Measurements from ENCODE around the gene PRKG1.

Gene PRKG1

DNA sequence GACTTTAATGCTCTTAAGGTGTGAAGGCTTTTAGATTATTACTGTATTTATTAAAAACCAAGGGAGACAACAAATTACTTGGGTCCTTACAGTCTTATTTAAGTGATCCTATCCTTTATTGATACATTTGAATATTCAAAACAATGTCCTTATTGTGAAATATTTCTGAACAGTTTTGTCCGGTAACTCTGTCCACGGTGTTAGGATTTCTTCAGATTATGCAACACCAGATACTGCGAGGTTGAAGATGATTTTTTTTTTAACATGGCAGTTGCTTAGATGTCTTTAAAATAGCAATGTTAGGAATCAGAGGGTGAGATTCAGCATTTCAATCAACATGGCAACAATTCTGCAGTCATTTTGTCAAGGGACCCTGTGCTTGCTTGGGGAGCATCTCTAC is 448.6 kb downstream of the PRKG1 start:
- no peak for DNase-seq (ENCODE audit: low spot score)
- ChIA-PET POLR2A (ENCODE audit: low non-redundant PET) (no interaction called here), CTCF (no interaction called here)
- H3K27ac ChIP-seq, result no peak overlapping the region
- TF ChIP-seq, protein P1, sequence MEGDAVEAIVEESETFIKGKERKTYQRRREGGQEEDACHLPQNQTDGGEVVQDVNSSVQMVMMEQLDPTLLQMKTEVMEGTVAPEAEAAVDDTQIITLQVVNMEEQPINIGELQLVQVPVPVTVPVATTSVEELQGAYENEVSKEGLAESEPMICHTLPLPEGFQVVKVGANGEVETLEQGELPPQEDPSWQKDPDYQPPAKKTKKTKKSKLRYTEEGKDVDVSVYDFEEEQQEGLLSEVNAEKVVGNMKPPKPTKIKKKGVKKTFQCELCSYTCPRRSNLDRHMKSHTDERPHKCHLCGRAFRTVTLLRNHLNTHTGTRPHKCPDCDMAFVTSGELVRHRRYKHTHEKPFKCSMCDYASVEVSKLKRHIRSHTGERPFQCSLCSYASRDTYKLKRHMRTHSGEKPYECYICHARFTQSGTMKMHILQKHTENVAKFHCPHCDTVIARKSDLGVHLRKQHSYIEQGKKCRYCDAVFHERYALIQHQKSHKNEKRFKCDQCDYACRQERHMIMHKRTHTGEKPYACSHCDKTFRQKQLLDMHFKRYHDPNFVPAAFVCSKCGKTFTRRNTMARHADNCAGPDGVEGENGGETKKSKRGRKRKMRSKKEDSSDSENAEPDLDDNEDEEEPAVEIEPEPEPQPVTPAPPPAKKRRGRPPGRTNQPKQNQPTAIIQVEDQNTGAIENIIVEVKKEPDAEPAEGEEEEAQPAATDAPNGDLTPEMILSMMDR (conservative IDR thresholded peaks at IDR 0.05; ENCODE audit: low read depth), result no peak

DNA sequence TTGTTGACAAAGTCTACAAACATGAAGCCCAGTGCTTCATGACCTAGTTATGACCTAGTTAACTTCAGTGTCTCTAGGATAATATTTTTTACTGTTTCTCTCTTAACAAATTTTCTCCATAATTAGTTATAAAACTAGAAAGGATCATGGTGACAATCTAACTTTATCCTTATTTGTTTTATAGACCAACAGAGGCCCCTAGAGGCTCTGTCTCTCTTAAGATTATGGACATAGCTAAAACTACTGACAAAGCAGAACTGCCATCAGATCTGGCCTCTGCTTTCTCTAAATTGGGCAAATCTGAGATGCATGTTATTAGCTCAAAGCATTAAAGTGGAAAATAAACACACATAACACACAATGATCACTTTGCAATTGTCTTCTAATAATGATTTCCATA is 449.2 kb downstream of the PRKG1 start:
- no peak for DNase-seq (ENCODE audit: low spot score)
- POLR2A ChIA-PET (ENCODE audit: low non-redundant PET), result no interaction called here
- no peak overlapping the region for H3K27ac ChIP-seq
- TF ChIP-seq, protein P1 (conservative IDR thresholded peaks at IDR 0.05; ENCODE audit: low read depth), result no peak
- CTCF ChIA-PET, result interaction anchor here (0.7 kb wide), 1 partner anchor 105 kb away, joined by 3 read pairs; no protein-coding TSS in a partner anchor

- no peak overlapping the region for H3K27ac ChIP-seq
- ChIA-PET POLR2A (ENCODE audit: low non-redundant PET) (no interaction called here), CTCF (interaction anchor here (0.7 kb wide), 1 partner anchor 105 kb away, joined by 3 read pairs; no protein-coding TSS in a partner anchor)
- TF ChIP-seq, protein P1 (conservative IDR thresholded peaks at IDR 0.05; ENCODE audit: low read depth), result no peak
- no peak for DNase-seq (ENCODE audit: low spot score)
Observed at GRCh38 chr10:51524041-51524440, 449.8 kb downstream of the PRKG1 start.

GRCh38 chr10:51527522-51528219 is 453.4 kb downstream of the PRKG1 start:
- TF ChIP-seq, protein P1 (conservative IDR thresholded peaks at IDR 0.05; ENCODE audit: low read depth), result no peak
- H3K27ac ChIP-seq, result no peak overlapping the region
- CTCF ChIA-PET, result interaction anchor here (0.7 kb wide), 1 partner anchor 145 kb away, joined by 4 read pairs; no protein-coding TSS in a partner anchor
- DNase-seq (ENCODE audit: low spot score), result no peak
- POLR2A ChIA-PET (ENCODE audit: low non-redundant PET), result no interaction called here

DNA sequence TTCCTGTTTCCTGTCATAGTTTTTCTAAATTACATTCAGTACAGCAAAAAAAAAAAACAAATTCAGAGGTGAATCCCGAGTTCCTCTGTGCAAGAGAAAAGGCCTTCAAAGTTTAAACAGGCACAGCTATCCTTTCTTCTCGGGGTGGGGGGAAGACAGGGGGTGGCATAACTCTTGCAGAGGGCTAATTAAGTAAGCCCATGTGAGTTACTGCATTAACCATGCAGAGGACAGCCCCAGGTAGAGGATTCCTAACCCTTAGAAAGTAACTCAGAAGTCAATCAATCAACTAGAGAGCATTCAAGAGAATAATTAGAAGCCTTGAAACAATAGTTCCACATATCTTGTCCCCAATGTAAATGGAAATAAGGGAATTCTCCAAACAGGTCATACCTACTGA is 454.2 kb downstream of the PRKG1 start:
- POLR2A ChIA-PET (ENCODE audit: low non-redundant PET), result no interaction called here
- DNase-seq (ENCODE audit: low spot score), result no peak
- no peak overlapping the region for H3K27ac ChIP-seq
- CTCF ChIA-PET, result interaction anchor here (0.7 kb wide), 1 partner anchor 146 kb away, joined by 4 read pairs; no protein-coding TSS in a partner anchor
- TF ChIP-seq, protein P1 (conservative IDR thresholded peaks at IDR 0.05; ENCODE audit: low read depth), result no peak

DNA sequence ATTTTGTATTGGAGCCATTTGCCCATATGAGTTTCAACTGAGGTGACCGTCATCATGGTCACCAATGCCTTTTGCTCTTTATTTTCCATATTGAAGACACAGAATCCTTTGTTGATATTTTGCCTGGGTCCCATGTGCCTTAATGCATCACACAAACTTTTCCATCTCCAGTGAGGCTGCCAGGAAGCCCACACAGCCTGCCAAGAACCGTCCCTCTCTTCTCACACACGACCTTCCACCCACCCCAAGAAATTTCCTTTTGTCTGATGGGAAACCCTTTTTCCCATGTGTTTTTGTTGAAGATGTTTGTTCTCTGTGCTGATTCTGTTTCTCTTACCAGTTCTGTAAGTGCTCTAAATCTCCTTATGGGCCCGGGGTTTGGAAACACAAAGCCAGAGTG is 456.3 kb downstream of the PRKG1 start:
- no peak for DNase-seq (ENCODE audit: low spot score)
- H3K27ac ChIP-seq, result no peak overlapping the region
- TF ChIP-seq, protein P1 (conservative IDR thresholded peaks at IDR 0.05; ENCODE audit: low read depth), result no peak
- ChIA-PET CTCF (no interaction called here), POLR2A (ENCODE audit: low non-redundant PET) (no interaction called here)
